GM19395 (cell line): Measurements from ENCODE around the gene MRFAP1.
"Not testable (repeated sequence)": the region's sequence is repeated elsewhere in the genome, so short reads cannot be mapped to it uniquely, and the experiment has no call there.

Experiments used
- ATAC-seq: cut with Tn5 transposase; IDR thresholded peaks from one replicate; pipeline ENCODE4 v1.9.1; 2021; ENCODE audit warnings: mild to moderate bottlenecking, moderate library complexity; ENCODE audit not compliant: unreplicated experiment

Gene MRFAP1

GRCh38 chr4:6610856-6611430 is 29.5 kb upstream of the MRFAP1 start:
- no peak for ATAC-seq

GRCh38 chr4:6612961-6613675 is 27.4 kb upstream of the MRFAP1 start:
- ATAC-seq, result no peak

DNA sequence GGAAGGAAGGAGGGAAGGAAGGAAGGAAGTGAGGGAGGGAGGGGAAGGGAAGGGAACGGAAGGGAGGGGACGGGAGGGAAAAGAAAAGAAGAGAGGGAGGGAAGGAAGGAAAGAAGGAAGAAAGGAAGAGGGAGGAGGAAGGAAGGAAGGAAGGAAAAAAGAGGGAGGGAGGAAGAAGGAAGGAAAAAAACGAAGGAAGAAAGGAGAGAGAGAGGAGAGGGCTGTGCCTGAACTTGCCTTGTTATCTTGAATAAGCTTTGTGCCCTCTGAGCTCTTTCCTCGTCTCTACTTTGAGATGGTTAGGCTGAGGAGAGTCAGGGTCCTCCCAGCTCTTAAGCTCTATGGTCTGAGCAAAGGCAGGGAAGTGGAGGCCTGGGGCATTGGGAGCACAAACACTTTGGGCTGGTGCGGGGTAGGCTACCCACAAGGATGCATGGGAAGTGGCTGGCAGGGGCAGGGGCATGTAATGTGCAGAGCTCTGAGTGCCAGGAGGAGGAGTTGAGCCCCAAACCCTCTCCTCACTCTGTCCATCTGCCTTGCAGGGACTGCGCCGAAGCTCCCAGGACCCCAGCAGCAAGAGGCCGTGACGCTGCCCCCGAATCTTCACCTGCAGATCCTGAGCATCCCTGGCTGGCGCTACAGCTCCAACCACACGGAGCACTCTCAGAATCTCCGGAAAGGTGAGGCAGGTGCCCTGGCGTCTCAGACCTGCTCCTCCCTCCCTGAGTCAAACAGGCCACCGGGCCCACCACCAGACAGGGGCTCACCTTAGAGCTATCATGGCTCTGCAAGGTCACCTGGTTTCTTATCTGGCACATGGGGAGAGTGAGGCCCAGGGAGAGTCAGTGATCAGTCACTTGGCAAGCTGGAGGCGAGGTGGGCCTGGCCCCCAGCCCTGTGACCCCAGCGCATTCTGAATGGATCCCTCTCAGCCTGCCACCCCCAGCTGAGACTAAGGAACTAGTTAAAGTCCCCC is 26.5 kb upstream of the MRFAP1 start:
- no peak for ATAC-seq

DNA sequence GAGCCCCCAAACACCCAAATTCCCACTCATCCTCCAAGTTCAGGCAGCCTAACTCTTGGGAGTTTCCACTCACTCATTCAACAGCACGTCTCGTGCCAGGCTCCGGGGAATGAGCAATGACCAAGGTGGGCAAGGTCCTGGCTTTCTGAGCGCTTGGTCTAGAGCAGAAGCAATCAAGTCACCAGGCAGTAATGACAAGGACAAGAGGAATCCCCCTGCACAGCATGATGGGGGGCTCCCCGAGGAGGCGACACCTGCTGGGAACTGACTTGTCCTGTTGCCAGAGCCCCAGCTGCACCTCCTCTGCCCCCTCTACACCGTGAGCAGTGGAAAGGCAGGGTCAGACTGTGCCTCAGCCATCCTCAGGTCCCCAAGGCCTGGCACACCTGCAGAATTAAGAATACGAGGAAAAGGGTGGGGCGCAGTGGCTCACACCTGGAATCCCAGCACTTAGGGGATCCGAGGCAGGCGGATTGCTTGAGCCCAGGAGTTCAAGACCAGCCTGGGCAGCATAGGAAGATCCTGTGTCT is 25.7 kb upstream of the MRFAP1 start:
- ATAC-seq, result no peak

DNA sequence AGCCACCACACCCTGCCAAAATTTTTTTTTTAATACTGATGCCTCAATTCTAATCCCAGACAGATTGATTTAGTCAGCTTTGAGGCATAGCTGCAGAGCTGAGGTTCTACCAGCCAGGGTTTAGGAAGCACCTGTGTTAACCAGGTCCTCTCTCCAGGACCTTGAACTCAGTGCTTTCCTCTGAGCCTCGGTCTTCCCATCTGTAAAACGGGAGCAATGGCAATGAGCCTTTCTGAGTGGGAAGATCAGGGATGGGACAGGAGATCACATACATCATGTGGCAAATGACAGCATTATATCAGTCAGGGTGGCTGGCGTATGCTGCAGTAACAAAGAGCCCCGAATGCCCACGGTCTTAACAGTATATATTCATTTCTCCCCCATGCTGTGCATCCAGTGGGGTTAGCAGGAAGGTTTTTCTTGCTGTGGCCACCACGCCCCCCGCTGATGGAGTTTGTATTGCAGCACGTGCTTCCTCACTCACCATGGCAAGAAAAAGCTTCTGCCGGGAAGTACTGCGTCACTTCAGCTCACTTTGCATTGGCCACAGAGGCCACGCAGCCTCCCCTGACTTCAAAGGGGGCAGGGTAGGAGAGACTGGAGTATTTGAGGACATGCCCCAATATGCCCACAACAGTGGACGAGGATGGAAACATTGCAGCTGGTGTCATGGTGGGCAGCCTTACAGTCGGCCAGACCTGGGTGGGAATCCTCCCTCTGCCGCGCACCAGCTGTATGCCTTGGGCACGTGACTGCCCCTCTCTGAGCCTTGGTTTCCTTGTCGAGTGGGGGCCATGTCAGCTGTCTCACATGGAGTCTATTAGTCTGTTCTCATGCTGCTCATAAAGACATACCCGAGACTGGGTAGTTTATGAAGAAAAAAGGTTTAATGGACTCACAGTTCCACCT is 24.1 kb upstream of the MRFAP1 start:
- ATAC-seq, result no peak

- no peak for ATAC-seq
These were observed 23.2 kb upstream of the MRFAP1 start for GRCh38 chr4:6617246-6617645.

DNA sequence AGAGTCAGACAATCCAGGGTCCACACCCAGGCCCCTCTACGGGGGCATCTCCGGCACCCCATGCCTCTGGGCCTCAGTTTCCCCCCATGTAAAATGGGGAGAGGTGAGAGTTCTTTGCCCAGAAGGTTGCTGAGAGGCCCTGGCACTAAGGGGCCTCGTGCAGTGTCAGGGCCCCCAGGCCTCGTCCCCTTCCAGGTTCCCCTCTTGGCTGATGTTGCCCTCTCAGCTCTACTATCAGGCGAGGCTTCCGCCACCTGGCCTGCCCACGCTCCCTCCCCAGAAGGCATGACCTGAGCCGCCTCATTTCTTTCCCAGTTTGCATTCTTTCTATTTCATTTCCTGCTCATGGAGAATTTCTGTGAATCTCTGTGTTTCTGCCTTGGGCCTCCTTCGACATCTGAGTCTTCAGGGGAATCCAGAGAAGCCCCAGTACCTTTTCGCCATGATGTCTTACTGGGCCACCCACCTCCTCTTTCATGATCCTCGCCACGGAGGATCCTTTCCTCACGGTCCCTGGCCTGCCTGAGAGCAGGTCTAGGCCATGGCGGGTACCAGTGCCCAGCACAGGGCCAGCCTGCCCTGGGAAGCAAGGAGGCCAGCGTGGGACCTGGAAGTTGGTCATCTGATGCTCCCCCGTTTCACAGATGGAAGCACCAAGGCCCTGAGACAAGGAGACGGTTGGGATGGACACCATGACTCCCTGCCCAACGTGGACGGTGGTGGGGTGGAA is 21.9 kb upstream of the MRFAP1 start:
- no peak for ATAC-seq

DNA sequence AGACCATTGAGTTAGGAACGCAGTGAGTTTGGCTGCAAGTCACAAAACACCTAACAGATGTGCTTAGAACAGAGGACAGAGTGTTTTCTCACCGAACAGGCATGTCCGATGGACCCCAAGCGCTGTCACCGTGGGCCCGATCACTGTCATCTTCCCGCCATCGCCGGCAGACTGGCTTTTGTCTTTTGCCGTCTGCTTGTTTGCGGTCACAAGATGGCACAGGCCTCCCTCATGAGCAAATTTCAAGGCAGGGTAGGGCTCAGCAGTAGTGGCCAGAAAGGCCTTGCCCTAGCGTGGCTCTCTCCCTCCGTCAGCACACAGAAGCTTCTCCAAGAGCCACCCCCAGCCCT is 21.4 kb upstream of the MRFAP1 start:
- no peak for ATAC-seq

GRCh38 chr4:6619466-6620255 is 20.8 kb upstream of the MRFAP1 start:
- no peak for ATAC-seq

GRCh38 chr4:6620296-6620695 is 20.2 kb upstream of the MRFAP1 start:
- ATAC-seq, result no peak

DNA sequence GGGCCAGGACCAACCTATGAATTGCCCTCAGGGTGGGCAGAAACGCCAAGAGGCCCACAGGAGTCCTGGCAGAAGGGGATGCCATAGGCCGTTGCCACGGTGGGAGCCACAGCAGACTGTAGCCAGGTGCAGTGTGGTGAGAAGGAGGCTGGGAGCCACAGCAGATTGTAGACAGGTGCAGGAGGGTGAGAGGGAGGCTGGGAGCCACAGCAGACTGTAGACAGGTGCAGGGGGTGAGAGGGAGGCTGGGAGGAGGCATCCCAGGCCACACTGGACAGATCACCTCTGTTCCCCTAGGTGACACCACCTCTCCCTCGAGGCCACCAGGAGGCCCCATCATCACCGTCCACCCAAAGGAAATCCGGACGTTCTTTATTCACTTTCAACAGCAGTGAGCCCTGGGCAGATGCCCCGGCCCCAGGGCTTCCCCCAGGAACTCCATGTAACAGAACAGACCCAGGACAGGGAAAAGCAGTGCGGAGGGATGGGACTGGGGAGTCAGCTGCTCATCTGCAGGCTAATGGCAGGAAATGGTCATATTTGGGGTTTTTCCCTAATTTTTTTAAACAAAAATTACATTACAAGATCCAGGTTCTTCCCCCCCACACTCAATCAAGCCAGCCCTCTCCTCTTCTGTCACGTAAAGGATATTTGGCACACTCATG is 19.5 kb upstream of the MRFAP1 start:
- ATAC-seq, result no peak

DNA sequence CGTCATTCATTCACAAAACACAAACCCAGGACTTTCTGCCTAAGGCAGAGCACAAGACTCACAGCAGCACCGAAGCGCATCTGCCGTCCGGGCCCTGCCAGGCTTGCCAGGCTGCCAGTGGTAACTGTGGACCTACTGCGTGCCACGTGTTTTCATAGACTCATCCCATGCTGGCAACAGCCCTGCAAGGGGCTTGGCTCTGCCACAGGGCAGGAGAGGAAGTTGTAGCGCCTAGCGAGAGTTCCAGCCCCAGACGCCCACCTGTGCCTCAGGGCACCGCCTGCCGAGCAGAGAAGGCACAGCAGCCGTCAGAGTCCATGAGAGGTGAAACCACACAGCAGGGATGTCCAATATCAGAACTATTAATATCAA is 18.9 kb upstream of the MRFAP1 start:
- no peak for ATAC-seq

DNA sequence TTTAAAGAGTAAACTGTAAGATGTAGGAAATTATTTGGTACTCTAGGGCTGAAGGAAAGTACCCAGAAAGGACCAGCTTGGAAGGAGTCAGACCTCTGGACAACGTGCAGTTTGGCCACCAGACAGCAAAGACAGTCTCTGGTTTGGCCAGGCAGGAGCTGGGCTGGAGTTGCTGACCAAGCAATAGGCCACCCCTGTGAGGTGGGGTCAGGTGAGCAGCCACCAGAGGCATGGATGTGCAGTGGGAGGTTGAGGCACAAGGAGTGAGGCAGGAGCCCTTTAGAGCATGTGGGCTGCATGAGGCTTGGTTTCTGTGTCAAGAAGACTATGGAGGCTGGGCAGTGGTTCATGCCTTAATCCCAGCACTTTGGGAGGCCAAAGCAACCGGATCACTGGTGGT is 17.7 kb upstream of the MRFAP1 start:
- no peak for ATAC-seq

DNA sequence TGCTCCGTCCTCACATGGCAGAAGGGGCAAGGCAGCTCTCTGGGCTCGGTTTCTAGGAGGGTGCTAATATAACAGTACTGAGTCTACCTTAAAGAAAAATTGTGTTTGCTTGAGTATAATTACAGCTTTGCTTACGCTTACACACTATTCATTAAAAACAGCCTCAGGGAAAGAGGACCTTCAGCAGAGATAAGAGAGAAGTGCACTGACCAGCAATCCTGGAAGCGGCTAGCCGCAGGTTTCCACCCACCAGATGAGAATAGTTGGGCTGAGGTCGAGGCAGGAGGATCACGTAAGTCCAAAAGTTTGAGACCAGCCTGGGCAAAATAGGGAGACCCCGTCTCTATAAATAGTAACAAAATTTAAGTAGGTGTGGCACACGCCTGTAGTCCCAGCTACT is 15.2 kb upstream of the MRFAP1 start:
- ATAC-seq, result no peak

GRCh38 chr4:6626066-6626465 is 14.4 kb upstream of the MRFAP1 start:
- no peak for ATAC-seq

DNA sequence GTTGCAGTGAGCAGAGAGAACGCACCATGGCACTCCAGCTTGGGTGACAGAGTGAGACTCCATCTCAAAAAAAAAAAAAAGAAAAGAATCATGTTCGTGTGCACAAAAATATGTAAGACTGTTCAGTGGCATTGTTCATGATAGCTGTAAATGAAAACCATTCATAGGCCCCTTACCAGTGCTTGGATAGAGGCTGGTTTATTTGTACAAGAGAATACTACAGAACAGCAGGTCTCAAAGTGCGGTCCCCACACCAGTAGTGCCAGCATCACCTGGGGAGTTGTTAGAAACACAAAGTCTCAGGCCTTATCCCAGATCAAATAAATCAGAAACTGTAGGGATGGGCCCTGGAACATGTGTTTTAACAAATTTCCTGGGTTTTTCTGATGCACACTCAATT is 12.7 kb upstream of the MRFAP1 start:
- no peak for ATAC-seq

DNA sequence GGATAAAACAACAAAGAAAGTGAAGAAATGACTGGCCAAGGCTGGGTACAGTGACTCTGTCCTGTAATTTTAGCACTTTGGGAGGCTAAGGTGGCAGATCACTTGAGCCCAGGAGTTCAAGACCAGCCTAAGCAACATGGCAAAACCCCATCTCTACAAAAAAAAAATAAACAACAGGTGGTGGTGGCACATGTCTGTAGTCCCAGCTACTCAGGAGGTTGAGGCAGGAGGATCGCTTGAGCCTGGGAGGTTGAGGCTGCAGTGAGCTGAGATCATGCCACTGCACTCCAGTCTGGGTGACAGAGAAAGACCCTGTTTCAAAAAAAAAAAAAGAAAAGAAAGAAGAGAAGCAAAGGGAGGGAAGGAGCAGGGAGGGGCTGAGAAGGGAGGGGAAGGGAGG is 12.0 kb upstream of the MRFAP1 start:
- not testable (repeated sequence) for ATAC-seq

DNA sequence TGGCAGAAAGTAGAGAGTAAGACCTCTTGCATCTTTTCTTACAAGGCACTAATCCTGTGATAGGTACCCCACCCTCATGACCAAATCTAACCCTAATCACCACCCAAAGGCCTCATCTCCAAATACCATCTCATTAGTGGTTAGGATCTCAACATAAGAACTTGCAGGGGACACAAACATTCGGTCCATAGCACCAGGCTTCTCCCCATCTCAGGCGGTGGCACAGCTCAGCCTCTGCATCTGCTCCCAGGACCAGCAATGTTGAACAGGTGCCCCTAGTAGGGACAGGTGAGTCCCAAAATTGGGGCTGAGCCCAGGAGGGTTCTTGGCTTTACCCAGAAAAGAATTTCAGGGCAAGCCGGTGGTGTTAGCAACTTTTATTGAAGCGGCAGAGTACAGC is 8.4 kb upstream of the MRFAP1 start:
- ATAC-seq, result no peak
